Measurements from ENCODE around the gene ITPR1. TPM values are rescaled to one million over a fixed set of nuclear protein-coding genes. Genes with fewer than 3 reads are reported as not detected.

Gene ITPR1
- total and polyA plus RNA-seq, 2 of the 4 experiments (the other 2 are of a cell fraction): 1.8 to 5.7 TPM

DNA sequence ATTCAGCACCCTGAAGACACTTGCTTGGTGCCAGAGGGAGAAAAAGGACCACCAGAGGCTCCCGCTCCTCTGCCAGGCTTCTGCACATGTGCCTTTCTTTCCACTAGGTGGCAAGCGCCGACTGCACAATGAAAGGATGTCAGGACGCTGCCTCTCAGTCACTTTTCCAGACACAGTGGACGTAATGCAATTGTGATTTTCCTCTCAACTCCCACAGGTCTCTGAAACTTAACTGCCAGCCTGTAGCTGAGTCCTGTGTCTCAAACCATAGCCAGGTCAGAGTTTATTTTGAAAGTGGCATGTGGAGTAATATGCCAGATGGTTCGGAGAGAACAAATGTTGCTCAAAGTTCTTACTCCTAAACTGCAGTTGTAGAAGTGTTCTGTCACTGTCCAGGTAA lies 162.9 kb downstream of the ITPR1 start:
- Histone ChIP-seq H3K18ac (ENCODE audit: low read depth, low read length) (no peak overlapping the region), H3K14ac (replicated peaks; ENCODE audit: low read depth, low read length) (no peak overlapping the region), H4K8ac (ENCODE audit: low read depth in 2 of 2, low read length in 2 of 2) (no peak overlapping the region), H3K4ac (ENCODE audit: low read depth, low read length) (no peak overlapping the region), H2AFZ (replicated peaks; ENCODE audit: low read length, poor library complexity) (peak overlapping the region; percentile 59), H2BK20ac (ENCODE audit: low read depth, low read length) (no peak overlapping the region), H3K27me3 (ENCODE audit: control insufficient read depth, insufficient read depth, low read length) (no peaks in the 10 kb centered on the region), H4K5ac (ENCODE audit: low read depth, low read length) (no peak overlapping the region), H4K91ac (ENCODE audit: insufficient read depth, low read depth, low read length) (no peak overlapping the region), H3K4me3 (ENCODE audit: insufficient read depth, low read depth, low read length) (no peak overlapping the region), H3K23ac (ENCODE audit: low read depth, low read length) (no peak overlapping the region), H4K20me1 (ENCODE audit: insufficient read depth, low read length) (no peaks in the 10 kb centered on the region), H2AK9ac (replicated peaks; ENCODE audit: low read depth, low read length, poor library complexity) (no peak overlapping the region), H2BK15ac (ENCODE audit: low read depth, low read length) (no peak overlapping the region), H3K9me1 (ENCODE audit: insufficient read depth, low read length) (no peaks in the 10 kb centered on the region), H2BK120ac (ENCODE audit: low read depth, low read length) (no peak overlapping the region), H3K36me3 (ENCODE audit: control insufficient read depth, insufficient read depth, low read length) (no peaks in the 10 kb centered on the region), H3K4me2 (ENCODE audit: low read depth, low read length) (no peak overlapping the region), H3K27ac (ENCODE audit: insufficient read depth, low read length) (no peak overlapping the region), H3K9me3 (ENCODE audit: control insufficient read depth, insufficient read depth, low read length) (no peaks in the 10 kb centered on the region), H3K56ac (ENCODE audit: extremely low read depth, insufficient read depth, low read length) (no peak overlapping the region), H3K4me1 (ENCODE audit: control insufficient read depth, insufficient read depth, low read length) (no peaks in the 10 kb centered on the region; the same call in 1 of the 2 replicates), H3K9ac (ENCODE audit: low read depth, low read length) (no peak overlapping the region), H2BK5ac (ENCODE audit: low read depth, low read length, poor library complexity, severe bottlenecking) (no peak overlapping the region), H3K79me1 (ENCODE audit: low read depth in 1 of 2, low read length in 2 of 2) (no peaks in the 10 kb centered on the region), H2AK5ac (ENCODE audit: low read depth, low read length) (no peak overlapping the region)
- ChIA-PET CTCF (interaction anchor here (0.6 to 1.6 kb wide), 4 partner anchors 49 to 317 kb away, joined by 3 to 7 read pairs (median 3); no protein-coding TSS in a partner anchor), POLR2A (ENCODE audit: unreplicated experiment) (no interaction called here)
- dilution Hi-C loops (cut with HindIII; ENCODE audit: low sequenced_read_pairs, unreplicated experiment) (no loop called here), intact Hi-C loops (cut with micrococcal nuclease) (loop anchor here (1.0 to 5.0 kb wide), 6 partner anchors 55 to 531 kb away; partner anchors contain the start of genes ARL8B and EDEM1), in situ Hi-C loops (cut with MboI; ENCODE audit: low sequenced_read_pairs) (no loop called here)
- TF ChIP-seq RCOR1 (IDR thresholded peaks at IDR 0.05; ENCODE audit: insufficient replicate concordance, low read length) (no peak), POLR2A (IDR thresholded peaks at IDR 0.05; ENCODE audit: low read depth, low read length) (0 out of 2 replicates have a peak, but pooled peaks have one; percentile 35), RFX5 (IDR thresholded peaks at IDR 0.05; ENCODE audit: low read depth, low read length) (no peak), NFE2L2 (IDR thresholded peaks at IDR 0.05; ENCODE audit: low read depth, low read length) (no peak), CHD1 (IDR thresholded peaks at IDR 0.05; ENCODE audit: low read depth, low read length) (no peak), BHLHE40 (IDR thresholded peaks at IDR 0.05; ENCODE audit: low read depth, low read length) (no peak), MAZ (IDR thresholded peaks at IDR 0.05; ENCODE audit: borderline replicate concordance, low read depth, low read length) (0 out of 2 replicates have a peak, but pooled peaks have one; percentile 7), RAD21 (IDR thresholded peaks at IDR 0.05; ENCODE audit: low read length) (peak; percentile 99), MXI1 (IDR thresholded peaks at IDR 0.05; ENCODE audit: borderline replicate concordance, low read depth, low read length) (no peak), CEBPB (IDR thresholded peaks at IDR 0.05; ENCODE audit: low read depth, low read length) (no peak), SMC3 (IDR thresholded peaks at IDR 0.05; ENCODE audit: low read depth, low read length) (peak; percentile 93), MAFK (IDR thresholded peaks at IDR 0.05; ENCODE audit: low read depth, low read length) (no peak), FOS (IDR thresholded peaks at IDR 0.05; ENCODE audit: low read depth, low read length) (no peak)
- TF ChIP-seq, protein P1, sequence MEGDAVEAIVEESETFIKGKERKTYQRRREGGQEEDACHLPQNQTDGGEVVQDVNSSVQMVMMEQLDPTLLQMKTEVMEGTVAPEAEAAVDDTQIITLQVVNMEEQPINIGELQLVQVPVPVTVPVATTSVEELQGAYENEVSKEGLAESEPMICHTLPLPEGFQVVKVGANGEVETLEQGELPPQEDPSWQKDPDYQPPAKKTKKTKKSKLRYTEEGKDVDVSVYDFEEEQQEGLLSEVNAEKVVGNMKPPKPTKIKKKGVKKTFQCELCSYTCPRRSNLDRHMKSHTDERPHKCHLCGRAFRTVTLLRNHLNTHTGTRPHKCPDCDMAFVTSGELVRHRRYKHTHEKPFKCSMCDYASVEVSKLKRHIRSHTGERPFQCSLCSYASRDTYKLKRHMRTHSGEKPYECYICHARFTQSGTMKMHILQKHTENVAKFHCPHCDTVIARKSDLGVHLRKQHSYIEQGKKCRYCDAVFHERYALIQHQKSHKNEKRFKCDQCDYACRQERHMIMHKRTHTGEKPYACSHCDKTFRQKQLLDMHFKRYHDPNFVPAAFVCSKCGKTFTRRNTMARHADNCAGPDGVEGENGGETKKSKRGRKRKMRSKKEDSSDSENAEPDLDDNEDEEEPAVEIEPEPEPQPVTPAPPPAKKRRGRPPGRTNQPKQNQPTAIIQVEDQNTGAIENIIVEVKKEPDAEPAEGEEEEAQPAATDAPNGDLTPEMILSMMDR (conservative IDR thresholded peaks at IDR 0.05; ENCODE audit: low read depth, low read length): peak; percentile 97
- TF ChIP-seq, protein P2, sequence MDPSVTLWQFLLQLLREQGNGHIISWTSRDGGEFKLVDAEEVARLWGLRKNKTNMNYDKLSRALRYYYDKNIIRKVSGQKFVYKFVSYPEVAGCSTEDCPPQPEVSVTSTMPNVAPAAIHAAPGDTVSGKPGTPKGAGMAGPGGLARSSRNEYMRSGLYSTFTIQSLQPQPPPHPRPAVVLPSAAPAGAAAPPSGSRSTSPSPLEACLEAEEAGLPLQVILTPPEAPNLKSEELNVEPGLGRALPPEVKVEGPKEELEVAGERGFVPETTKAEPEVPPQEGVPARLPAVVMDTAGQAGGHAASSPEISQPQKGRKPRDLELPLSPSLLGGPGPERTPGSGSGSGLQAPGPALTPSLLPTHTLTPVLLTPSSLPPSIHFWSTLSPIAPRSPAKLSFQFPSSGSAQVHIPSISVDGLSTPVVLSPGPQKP (IDR thresholded peaks at IDR 0.05; ENCODE audit: borderline replicate concordance, low read depth, low read length): no peak
- TF ChIP-seq, protein P3, sequence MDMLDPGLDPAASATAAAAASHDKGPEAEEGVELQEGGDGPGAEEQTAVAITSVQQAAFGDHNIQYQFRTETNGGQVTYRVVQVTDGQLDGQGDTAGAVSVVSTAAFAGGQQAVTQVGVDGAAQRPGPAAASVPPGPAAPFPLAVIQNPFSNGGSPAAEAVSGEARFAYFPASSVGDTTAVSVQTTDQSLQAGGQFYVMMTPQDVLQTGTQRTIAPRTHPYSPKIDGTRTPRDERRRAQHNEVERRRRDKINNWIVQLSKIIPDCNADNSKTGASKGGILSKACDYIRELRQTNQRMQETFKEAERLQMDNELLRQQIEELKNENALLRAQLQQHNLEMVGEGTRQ (IDR thresholded peaks at IDR 0.05; ENCODE audit: low read depth, low read length): no peak
- ATAC-seq (ENCODE audit: low read depth) (peak; percentile 98), DNase-seq (peak; percentile 75)
- BruUV-seq (replicated peaks): no TSS peak
- WGBS, 2 experiments (ENCODE audit: extremely low coverage in 2 of 2, insufficient read length in 1 of 2): 10% methylated on average over 2 of the region's 6 CpGs; no CpG with 5 or more reads in 1 of the 2 experiments
